GM12878 (cell line): ENCODE data around the gene RAPGEF4.

Source experiments
- ETV6 ChIP-seq, 2 experiments: fragments of 450-650 bp in 1 of 2; IDR thresholded peaks in 1 of 2; conservative IDR thresholded peaks in 1 of 2; 2 replicates each; pipeline ENCODE4 v1.6.1; 2014; ENCODE audit warnings: antibody characterized with exemption in 1 of 2, borderline replicate concordance in 1 of 2, low read depth in 1 of 2, mild to moderate bottlenecking in 1 of 2, moderate library complexity in 1 of 2
- FOXK2 ChIP-seq: fragments of 450-650 bp; IDR thresholded peaks from 2 replicates; pipeline ENCODE4 v1.6.1; 2017; ENCODE audit warnings: mild to moderate bottlenecking, moderate library complexity

- TF ChIP-seq ETV6 (conservative IDR thresholded peaks at IDR 0.05 in 1 of 2, IDR thresholded peaks at IDR 0.05 in 1 of 2; ENCODE audit: borderline replicate concordance in 1 of 2, low read depth in 1 of 2) (no peak), FOXK2 (no peak)
These were observed 309.5 kb downstream of the RAPGEF4 start for GRCh38 chr2:173045181-173045580.
